T-cell (primary cell): ENCODE data around the gene BAAT. TPM values are rescaled to one million over a fixed set of nuclear protein-coding genes. Genes with fewer than 3 reads are reported as not detected.

Experiments used
- ATAC-seq, 4 experiments: fragments of 200-7000 bp in 3 of 4; fragments of 150-1000 bp in 1 of 4; cut with Tn5 transposase; replicated peaks in 1 of 4; 1 replicate in 3 of 4; 2 replicates in 1 of 4; pipeline ENCODE4 v1.10.0; 2021; ENCODE audit warnings: moderate library complexity in 3 of 4, mild to moderate bottlenecking in 2 of 4, moderate number of reproducible peaks in 1 of 4
- CTCF ChIA-PET, 2 donors: fragments of 300-600 bp; sonication (Branson Sonifier 250); formaldehyde crosslinking; loops; one replicate each; lab custom pipeline; 2022; ENCODE audit warnings: antibody characterized with exemption in 2 of 2; lab: Charles Lee
- POLR2A ChIA-PET, 2 donors: fragments of 300-600 bp; sonication (Branson Sonifier 250); formaldehyde crosslinking; loops; one replicate each; lab custom pipeline; 2022; ENCODE audit warnings: antibody characterized with exemption in 2 of 2; lab: Charles Lee
- DNase-seq, 35 experiments: peaks; one replicate each; pipeline versions ENCODE4 v3.0.0 to v3.0.0-alpha.2; 2013 to 2023
- H3K27ac ChIP-seq: one replicate; pipeline ENCODE4 v1.5.1; 2013; ENCODE audit warnings: low read length
- H3K27me3 ChIP-seq, 2 experiments: replicated peaks in 1 of 2; 1 replicate in 1 of 2; 2 replicates in 1 of 2; pipeline versions ENCODE4 v1.6.1 to v1.7.0; 2013; ENCODE audit warnings: low read length in 1 of 2, mixed read lengths in 1 of 2; ENCODE audit not compliant: control insufficient read depth in 2 of 2, insufficient read depth in 2 of 2; ENCODE audit errors: extremely low read depth in 1 of 2
- H3K36me3 ChIP-seq, 2 donors: 1 replicate in 1 of 2; 2 replicates in 1 of 2; pipeline versions ENCODE4 v1.6.1 to v1.7.0; 2013; ENCODE audit warnings: low read length in 1 of 2; ENCODE audit not compliant: control insufficient read depth in 2 of 2, insufficient read depth in 1 of 2; ENCODE audit errors: extremely low read depth in 1 of 2
- H3K4me1 ChIP-seq, 2 experiments: 1 replicate in 1 of 2; 2 replicates in 1 of 2; pipeline versions ENCODE4 v1.6.1 to v1.7.0; 2013; ENCODE audit warnings: low read length in 2 of 2, mixed read lengths in 1 of 2; ENCODE audit not compliant: insufficient read depth in 2 of 2, control insufficient read depth in 1 of 2; ENCODE audit errors: extremely low read depth in 1 of 2
- H3K4me3 ChIP-seq, 2 donors: 1 replicate in 1 of 2; 2 replicates in 1 of 2; pipeline versions ENCODE4 v1.5.1 to v1.7.0; 2013; ENCODE audit warnings: mild to moderate bottlenecking in 2 of 2, low read length in 1 of 2, moderate library complexity in 1 of 2; ENCODE audit not compliant: control insufficient read depth in 1 of 2; ENCODE audit errors: extremely low read depth in 1 of 2
- H3K9me3 ChIP-seq: 2 replicates; pipeline ENCODE4 v1.7.0; 2013
- H3K27ac Mint-ChIP-seq, 2 donors: one replicate each; pipeline ENCODE4 v1.8.0; 2020 to 2021; ENCODE audit warnings: mild to moderate bottlenecking in 2 of 2, mixed read lengths in 2 of 2
- H3K27me3 Mint-ChIP-seq, 2 donors: one replicate each; pipeline ENCODE4 v1.8.0; 2021 to 2022; ENCODE audit warnings: mixed read lengths in 2 of 2
- H3K36me3 Mint-ChIP-seq: one replicate; pipeline ENCODE4 v1.8.0; 2021; ENCODE audit warnings: mixed read lengths
- H3K4me1 Mint-ChIP-seq, 3 donors: one replicate each; pipeline ENCODE4 v1.8.0; 2020 to 2022; ENCODE audit warnings: mixed read lengths in 3 of 3, mild to moderate bottlenecking in 1 of 3
- H3K4me3 Mint-ChIP-seq, 3 donors: one replicate each; pipeline ENCODE4 v1.8.0; 2020 to 2022; ENCODE audit warnings: mild to moderate bottlenecking in 3 of 3, mixed read lengths in 3 of 3, moderate library complexity in 3 of 3
- H3K9me3 Mint-ChIP-seq, 3 donors: one replicate each; pipeline ENCODE4 v1.8.0; 2020 to 2022; ENCODE audit warnings: mixed read lengths in 3 of 3
- WGBS: methylation state at CpG from one replicate; pipeline ENCODE4 v1.1.5; 2013; ENCODE audit warnings: missing lambda C conversion rate; ENCODE audit not compliant: insufficient coverage; 5-methylcytosine and 5-hydroxymethylcytosine counted together
- total RNA-seq, 35 experiments: library from RNA in 6 of 35; stranded (reverse) in 6 of 35; fragments of 120-200 nt in 1 of 35; gene quantifications; one replicate each; pipeline versions ENCODE4 v1.2.1 to v1.2.4 and lab custom pipeline; 2013 to 2026

BAAT gene
- total RNA-seq, 5 donors from 2014 or later (not counting 1 experiment from before 2014, with no cell fraction given) = 0.13 to 0.36 (median 0.35) TPM; not detected in 2

- H3K27ac Mint-ChIP-seq = no peak overlapping the region
- H3K9me3 Mint-ChIP-seq = no peaks in the 10 kb centered on the region
- H3K9me3 ChIP-seq = no peaks in the 10 kb centered on the region
- peaks cover 0 to 11% of the 10 kb centered on the region in 2 experiments for H3K27me3 ChIP-seq
- H3K27ac ChIP-seq = no peak overlapping the region
- no peaks in the 10 kb centered on the region for H3K36me3 ChIP-seq
- H3K4me3 Mint-ChIP-seq = no peak overlapping the region
- no peak for ATAC-seq
- no peak for DNase-seq
- H3K4me3 ChIP-seq = no peak overlapping the region
- no peaks in the 10 kb centered on the region for H3K4me1 Mint-ChIP-seq
- peaks cover 2 to 9% of the 10 kb centered on the region in 2 donors for H3K27me3 Mint-ChIP-seq
- ChIA-PET CTCF (no interaction called here), POLR2A (no interaction called here)
- H3K36me3 Mint-ChIP-seq = no peaks in the 10 kb centered on the region
- H3K4me1 ChIP-seq = no peaks in the 10 kb centered on the region
Observed at GRCh38 chr9:101360647-101361046, 24.2 kb downstream of the BAAT start.

- DNase-seq (no peak), ATAC-seq (no peak)
- CTCF ChIA-PET = no interaction called here
- Mint-ChIP-seq H3K27me3 (peaks cover 2 to 9% of the 10 kb centered on the region in 2 donors), H3K4me3 (no peak overlapping the region), H3K36me3 (no peaks in the 10 kb centered on the region), H3K27ac (no peak overlapping the region), H3K9me3 (no peaks in the 10 kb centered on the region), H3K4me1 (no peaks in the 10 kb centered on the region)
- no CpG with 5 or more reads among the region's 1 CpG for WGBS
- no peak overlapping the region for H3K4me3 ChIP-seq
- H3K9me3 ChIP-seq = no peaks in the 10 kb centered on the region
- POLR2A ChIA-PET = no interaction called here
- H3K27ac ChIP-seq = no peak overlapping the region
- H3K4me1 ChIP-seq = no peaks in the 10 kb centered on the region
- no peaks in the 10 kb centered on the region for H3K36me3 ChIP-seq
- peaks cover 0 to 11% of the 10 kb centered on the region in 2 experiments for H3K27me3 ChIP-seq
Observed at GRCh38 chr9:101359679-101360078, 25.1 kb downstream of the BAAT start.

DNA sequence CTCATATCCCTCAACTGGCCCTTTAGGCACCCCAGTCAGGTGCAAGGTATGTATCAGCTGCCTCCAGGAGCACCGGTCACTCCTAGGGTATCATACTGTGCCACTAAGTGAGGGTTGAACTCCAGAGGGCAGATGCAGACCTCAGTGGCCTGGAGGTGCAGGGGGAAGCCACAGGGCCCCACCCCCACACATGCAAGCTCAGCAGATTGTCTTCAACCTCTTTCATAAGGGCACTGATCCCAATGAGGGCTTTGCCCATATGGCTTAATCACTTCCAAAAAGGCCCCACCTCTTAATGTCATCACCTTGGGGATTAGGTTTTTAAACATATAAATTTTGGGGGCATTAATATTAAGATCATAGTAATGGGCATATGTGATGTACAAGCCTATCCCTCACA lies 28.2 kb downstream of the BAAT start:
- ChIA-PET CTCF (no interaction called here), POLR2A (no interaction called here)
- Histone ChIP-seq H3K27me3 (peaks cover 0 to 11% of the 10 kb centered on the region in 2 experiments), H3K9me3 (no peaks in the 10 kb centered on the region), H3K36me3 (no peaks in the 10 kb centered on the region), H3K4me3 (no peak overlapping the region), H3K27ac (no peak overlapping the region), H3K4me1 (no peaks in the 10 kb centered on the region)
- no peaks in the 10 kb centered on the region for H3K36me3 Mint-ChIP-seq
- ATAC-seq (no peak), DNase-seq (no peak)
- H3K27me3 Mint-ChIP-seq = peaks cover 7 to 8% of the 10 kb centered on the region in 2 donors
- no peaks in the 10 kb centered on the region for H3K4me1 Mint-ChIP-seq
- H3K9me3 Mint-ChIP-seq = no peaks in the 10 kb centered on the region
- H3K27ac Mint-ChIP-seq = no peak overlapping the region
- H3K4me3 Mint-ChIP-seq = no peak overlapping the region
- WGBS = 0% methylated on average over 1 of the region's 1 CpG

DNA sequence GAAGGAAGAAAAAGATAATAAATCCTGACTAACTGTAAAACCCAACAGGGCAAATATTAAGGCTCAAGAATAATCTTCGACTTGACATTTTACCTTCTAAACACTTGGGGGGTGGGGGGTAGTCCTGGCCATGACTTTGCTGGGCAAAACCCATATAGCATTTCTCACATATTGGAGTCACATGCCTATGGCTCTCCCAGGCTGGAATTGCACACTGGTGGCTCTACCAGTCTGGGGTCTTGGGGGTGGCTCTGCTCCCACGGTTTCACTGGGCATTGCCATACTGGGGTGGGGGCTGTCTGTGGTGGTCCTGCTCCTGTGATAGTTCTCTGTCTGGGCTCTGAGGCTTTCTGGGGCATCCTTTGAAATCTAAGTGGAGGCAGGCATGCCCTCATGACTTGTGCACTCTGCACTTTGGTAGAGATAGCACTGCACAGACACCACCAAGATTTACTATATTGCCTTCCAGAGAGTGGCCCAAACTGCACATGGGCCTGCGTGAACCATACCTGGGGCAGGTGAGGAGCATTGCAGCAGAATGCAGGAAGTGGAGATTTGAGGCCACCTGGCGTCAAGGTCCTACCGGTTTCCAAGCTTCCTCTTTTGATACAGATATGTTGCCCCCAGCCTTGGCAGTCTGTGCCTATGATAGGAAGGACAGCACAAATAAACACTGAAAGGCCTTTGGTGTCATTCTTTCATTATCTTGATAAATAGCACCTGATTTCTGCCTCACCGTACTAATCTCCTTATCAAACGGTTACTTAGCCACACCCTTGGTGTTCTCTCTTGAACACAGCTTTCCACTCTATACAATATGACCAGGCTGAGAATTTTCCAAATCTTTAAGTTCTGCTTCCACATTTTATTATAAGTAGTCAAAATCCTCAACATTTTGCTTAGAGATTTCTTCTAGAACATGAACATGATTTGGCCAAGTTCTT lies 29.8 kb downstream of the BAAT start:
- no peaks in the 10 kb centered on the region for H3K9me3 Mint-ChIP-seq
- no peaks in the 10 kb centered on the region for H3K36me3 ChIP-seq
- H3K27me3 ChIP-seq = peaks cover 0 to 11% of the 10 kb centered on the region in 2 experiments
- H3K36me3 Mint-ChIP-seq = no peaks in the 10 kb centered on the region
- no peaks in the 10 kb centered on the region for H3K9me3 ChIP-seq
- 74% methylated on average over 5 of the region's 7 CpGs for WGBS
- no peak overlapping the region for H3K4me3 ChIP-seq
- H3K4me1 ChIP-seq = no peaks in the 10 kb centered on the region
- H3K4me1 Mint-ChIP-seq = no peaks in the 10 kb centered on the region
- no peak overlapping the region for H3K27ac ChIP-seq
- ChIA-PET CTCF (interaction anchor here (0.6 to 0.8 kb wide), 2 partner anchors 43 to 120 kb away, joined by 3 to 5 read pairs; no protein-coding TSS in a partner anchor), POLR2A (no interaction called here)
- DNase-seq = no peak
- H3K4me3 Mint-ChIP-seq = no peak overlapping the region
- peaks cover 7 to 8% of the 10 kb centered on the region in 2 donors for H3K27me3 Mint-ChIP-seq
- H3K27ac Mint-ChIP-seq = no peak overlapping the region
- no peak for ATAC-seq

- ATAC-seq = no peak
- Mint-ChIP-seq H3K27me3 (peaks cover 7 to 8% of the 10 kb centered on the region in 2 donors), H3K9me3 (no peaks in the 10 kb centered on the region), H3K36me3 (no peaks in the 10 kb centered on the region), H3K27ac (no peak overlapping the region), H3K4me3 (no peak overlapping the region), H3K4me1 (no peaks in the 10 kb centered on the region)
- ChIA-PET CTCF (no interaction called here), POLR2A (no interaction called here)
- Histone ChIP-seq H3K27me3 (peaks cover 0 to 11% of the 10 kb centered on the region in 2 experiments), H3K27ac (no peak overlapping the region), H3K36me3 (no peaks in the 10 kb centered on the region), H3K4me3 (no peak overlapping the region), H3K9me3 (no peaks in the 10 kb centered on the region), H3K4me1 (no peaks in the 10 kb centered on the region)
- no peak for DNase-seq
- WGBS = 100% methylated on average over 2 of the region's 5 CpGs
Observed at GRCh38 chr9:101354143-101354764, 30.6 kb downstream of the BAAT start.

GRCh38 chr9:101353683-101354082 lies 31.1 kb downstream of the BAAT start:
- Mint-ChIP-seq H3K27ac (no peak overlapping the region), H3K4me3 (no peak overlapping the region), H3K4me1 (no peaks in the 10 kb centered on the region), H3K9me3 (no peaks in the 10 kb centered on the region), H3K27me3 (peaks cover 7 to 11% of the 10 kb centered on the region in 2 donors), H3K36me3 (no peaks in the 10 kb centered on the region)
- H3K27me3 ChIP-seq = peaks cover 0 to 11% of the 10 kb centered on the region in 2 experiments
- no peaks in the 10 kb centered on the region for H3K4me1 ChIP-seq
- no peaks in the 10 kb centered on the region for H3K9me3 ChIP-seq
- POLR2A ChIA-PET = no interaction called here
- CTCF ChIA-PET = no interaction called here
- H3K36me3 ChIP-seq = no peaks in the 10 kb centered on the region
- DNase-seq = no peak
- ATAC-seq = no peak
- no peak overlapping the region for H3K4me3 ChIP-seq
- 88% methylated on average over 2 of the region's 2 CpGs for WGBS
- H3K27ac ChIP-seq = no peak overlapping the region
